OCI-LY1 (cell line): ENCODE results near the gene LRRC31.
A peak's percentile ranks its signal among the peaks of the same experiment; 100 is the strongest.

Experiments used
- H2AFZ ChIP-seq: fragments of 200-600 bp; sonication (generic), shearing (Covaris generic); 2 replicates; pipeline ENCODE4 v1.6.0; 2014; ENCODE audit warnings: antibody characterized with exemption, mild to moderate bottlenecking, low read length
- H3F3A ChIP-seq: fragments of 200-600 bp; sonication (generic), shearing (Covaris generic); 2 replicates; pipeline ENCODE4 v1.6.0; 2014; ENCODE audit warnings: mild to moderate bottlenecking, antibody characterized with exemption, low read length, moderate library complexity; ENCODE audit not compliant: insufficient read depth
- H3K27ac ChIP-seq: fragments of 200-600 bp; sonication (generic); 2 replicates; pipeline ENCODE4 v1.5.1; 2014; ENCODE audit warnings: low read length, mixed run types, mild to moderate bottlenecking, low read depth; ENCODE audit not compliant: poor library complexity, severe bottlenecking
- H3K27me3 ChIP-seq: fragments of 200-600 bp; sonication (generic); 2 replicates; pipeline ENCODE4 v1.6.0; 2014; ENCODE audit warnings: antibody characterized with exemption, mild to moderate bottlenecking, low read length, moderate library complexity; ENCODE audit not compliant: insufficient read depth
- H3K36me3 ChIP-seq: fragments of 200-600 bp; sonication (generic); 2 replicates; pipeline ENCODE4 v1.6.1; 2014; ENCODE audit warnings: mild to moderate bottlenecking, antibody characterized with exemption, low read length, moderate library complexity, mixed read lengths; ENCODE audit not compliant: insufficient read depth
- H3K4me1 ChIP-seq: fragments of 200-600 bp; sonication (generic); 2 replicates; pipeline ENCODE4 v1.5.1; 2014; ENCODE audit warnings: mild to moderate bottlenecking, low read length, moderate library complexity; ENCODE audit not compliant: insufficient read depth, severe bottlenecking
- H3K4me2 ChIP-seq: fragments of 200-600 bp; sonication (generic), shearing (Covaris generic); 2 replicates; pipeline ENCODE4 v1.6.1; 2014; ENCODE audit warnings: low read length
- H3K4me3 ChIP-seq: fragments of 200-600 bp; sonication (generic); 2 replicates; pipeline ENCODE4 v1.5.1; 2014; ENCODE audit warnings: low read length, low read depth, mild to moderate bottlenecking, mixed read lengths; ENCODE audit not compliant: poor library complexity, severe bottlenecking
- H3K79me2 ChIP-seq: fragments of 200-600 bp; shearing (Covaris generic); 2 replicates; pipeline ENCODE4 v1.6.1; 2016; ENCODE audit warnings: mixed run types, low read length, mixed read lengths; ENCODE audit not compliant: insufficient read depth
- H3K9ac ChIP-seq: fragments of 200-600 bp; sonication (generic), shearing (Covaris generic); 2 replicates; pipeline ENCODE4 v1.6.1; 2014; ENCODE audit warnings: mild to moderate bottlenecking, low read length, mixed read lengths
- H3K9me2 ChIP-seq: fragments of 200-600 bp; sonication (generic), shearing (Covaris generic); 2 replicates; pipeline ENCODE4 v1.6.1; 2014; ENCODE audit warnings: low read depth, mild to moderate bottlenecking, low read length, mixed read lengths
- H3K9me3 ChIP-seq: fragments of 200-600 bp; shearing (Covaris generic); 2 replicates; pipeline ENCODE4 v1.6.1; 2014; ENCODE audit warnings: low read length, mixed read lengths
- H4K20me1 ChIP-seq: fragments of 200-600 bp; sonication (generic), shearing (Covaris generic); 2 replicates; pipeline ENCODE4 v1.6.0; 2016; ENCODE audit warnings: mild to moderate bottlenecking, low read length; ENCODE audit not compliant: insufficient read depth
- EZH2 ChIP-seq: fragments of 200-600 bp; sonication (generic), shearing (Covaris generic); IDR thresholded peaks from 2 replicates; pipeline ENCODE4 v1.8.0; 2017; ENCODE audit warnings: borderline replicate concordance, mixed run types, mild to moderate bottlenecking, antibody characterized with exemption, low read length, moderate library complexity, mixed read lengths
- TF ChIP-seq, protein P1 (sequence below): fragments of 200-600 bp; sonication (generic), shearing (Covaris generic); IDR thresholded peaks from 2 replicates; pipeline ENCODE4 v1.5.1; 2017; ENCODE audit warnings: mild to moderate bottlenecking, antibody characterized with exemption, low read length, moderate library complexity, mixed read lengths

The LRRC31 gene

DNA sequence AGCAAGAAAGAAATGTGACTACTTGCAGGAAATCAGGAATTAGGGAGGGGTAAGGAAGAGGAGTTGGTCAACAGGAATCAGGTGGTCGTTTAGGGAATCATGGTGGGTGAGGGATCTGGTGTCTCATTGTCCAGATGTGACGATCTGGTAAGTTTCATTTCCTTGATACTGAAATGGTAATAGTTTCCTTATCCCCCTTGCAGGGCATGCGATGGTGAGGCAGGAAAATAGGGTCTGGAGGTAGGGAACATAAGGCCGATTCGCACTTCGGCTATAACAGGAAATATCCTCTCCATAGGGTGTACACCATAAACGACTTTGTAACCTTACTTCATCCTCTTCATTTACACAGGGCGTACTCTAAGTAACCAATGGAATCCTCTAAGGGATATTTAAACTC lies 56.5 kb downstream of the LRRC31 start:
- Histone ChIP-seq H3K4me2 (peak overlapping the region; percentile 97), H3K36me3 (no peaks in the 10 kb centered on the region; the same call in 1 of the 2 replicates), H3K79me2 (no peaks in the 10 kb centered on the region), H3K4me3 (peak overlapping the region; percentile 65), H3K9ac (peak overlapping the region; percentile 57), H3K9me2 (no peaks in the 10 kb centered on the region), H3K27ac (no peak overlapping the region), H2AFZ (peak overlapping the region; percentile 76; the same call in 1 of the 2 replicates), H3K27me3 (peaks cover 6% of the 10 kb centered on the region; the same call in 1 of the 2 replicates), H3F3A (0 out of 2 replicates have a peak, but pooled peaks cover 6% of the 10 kb centered on the region), H4K20me1 (no peaks in the 10 kb centered on the region), H3K9me3 (peaks cover 8% of the 10 kb centered on the region), H3K4me1 (peaks cover 37% of the 10 kb centered on the region)
- TF ChIP-seq, protein P1, sequence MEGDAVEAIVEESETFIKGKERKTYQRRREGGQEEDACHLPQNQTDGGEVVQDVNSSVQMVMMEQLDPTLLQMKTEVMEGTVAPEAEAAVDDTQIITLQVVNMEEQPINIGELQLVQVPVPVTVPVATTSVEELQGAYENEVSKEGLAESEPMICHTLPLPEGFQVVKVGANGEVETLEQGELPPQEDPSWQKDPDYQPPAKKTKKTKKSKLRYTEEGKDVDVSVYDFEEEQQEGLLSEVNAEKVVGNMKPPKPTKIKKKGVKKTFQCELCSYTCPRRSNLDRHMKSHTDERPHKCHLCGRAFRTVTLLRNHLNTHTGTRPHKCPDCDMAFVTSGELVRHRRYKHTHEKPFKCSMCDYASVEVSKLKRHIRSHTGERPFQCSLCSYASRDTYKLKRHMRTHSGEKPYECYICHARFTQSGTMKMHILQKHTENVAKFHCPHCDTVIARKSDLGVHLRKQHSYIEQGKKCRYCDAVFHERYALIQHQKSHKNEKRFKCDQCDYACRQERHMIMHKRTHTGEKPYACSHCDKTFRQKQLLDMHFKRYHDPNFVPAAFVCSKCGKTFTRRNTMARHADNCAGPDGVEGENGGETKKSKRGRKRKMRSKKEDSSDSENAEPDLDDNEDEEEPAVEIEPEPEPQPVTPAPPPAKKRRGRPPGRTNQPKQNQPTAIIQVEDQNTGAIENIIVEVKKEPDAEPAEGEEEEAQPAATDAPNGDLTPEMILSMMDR, result no peak
- no peak for TF ChIP-seq EZH2

DNA sequence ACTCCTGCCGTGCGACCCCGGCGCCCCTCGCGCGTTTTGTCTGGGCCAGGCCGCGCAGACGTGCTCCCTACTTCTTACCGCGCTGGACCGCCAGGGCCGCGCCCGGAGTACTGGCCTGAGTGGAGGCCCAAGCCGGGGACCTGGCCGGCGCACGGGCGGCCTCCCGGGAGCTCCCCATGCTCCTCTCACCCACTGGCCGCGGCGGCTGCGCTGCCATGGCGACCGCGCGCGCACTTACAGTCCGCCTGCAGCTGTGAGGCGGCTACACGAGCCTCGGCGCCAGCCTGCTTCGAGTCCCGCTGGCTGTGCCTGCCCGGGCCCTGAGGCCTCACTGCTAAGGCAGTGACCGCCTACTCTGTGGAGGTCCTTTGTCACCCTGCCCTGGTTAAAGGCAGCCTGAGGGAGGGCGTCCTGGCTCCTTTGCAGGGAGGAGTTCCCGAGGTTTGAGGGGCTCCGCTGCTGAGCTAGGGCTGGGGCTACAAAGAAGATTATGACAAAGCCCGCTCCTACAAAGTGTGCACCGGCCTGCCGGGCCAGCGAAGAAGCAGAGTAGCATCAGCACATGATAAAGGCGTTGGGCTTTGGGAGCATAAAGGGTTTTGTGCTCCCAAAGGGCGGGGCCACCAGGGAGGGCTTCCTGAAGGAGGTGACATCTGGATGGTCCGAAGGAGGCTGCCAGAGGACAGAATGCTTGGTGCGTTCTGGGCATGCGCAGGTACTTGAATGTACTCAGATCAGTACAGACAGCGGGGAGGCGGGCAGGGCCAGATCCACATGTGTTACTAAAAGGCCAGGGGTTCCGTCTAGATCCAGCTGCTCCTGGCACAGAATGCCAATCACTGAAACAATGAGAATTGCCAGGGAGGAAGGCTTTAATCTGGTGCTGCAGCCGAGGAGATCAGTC lies 57.2 kb downstream of the LRRC31 start, which contains the start of the genes LRRC34 and LRRIQ4:
TSS of gene LRRC34 (minus strand) at position 573 of the 904 bp plus-strand sequence. CDS start at position 217, 356 bp downstream.
TSS of gene LRRIQ4 (plus strand) at position 539 of the 904 bp plus-strand sequence. CDS start 9,052 bp downstream, outside the sequence.
- H3K9me2 ChIP-seq, result no peaks in the 10 kb centered on the region
- peaks cover 6% of the 10 kb centered on the region; the same call in 1 of the 2 replicates for H3K27me3 ChIP-seq
- peak within 1 kb of the TSS; percentile 65 for H3K4me3 ChIP-seq
- no peaks in the 10 kb centered on the region for H4K20me1 ChIP-seq
- peak within 1 kb of the TSS; percentile 76 for H2AFZ ChIP-seq
- peak within 1 kb of the TSS; percentile 57 for H3K9ac ChIP-seq
- peaks cover 37% of the 10 kb centered on the region for H3K4me1 ChIP-seq
- peak within 1 kb of the TSS; percentile 97 for H3K4me2 ChIP-seq
- peaks cover 8% of the 10 kb centered on the region for H3K9me3 ChIP-seq
- TF ChIP-seq, protein P1, result no peak
- TF ChIP-seq EZH2, result no peak
- H3K27ac ChIP-seq, result no peak within 1 kb of the TSS
- H3K79me2 ChIP-seq, result no peaks in the 10 kb centered on the region
- no peaks in the 10 kb centered on the region; the same call in 1 of the 2 replicates for H3K36me3 ChIP-seq
- H3F3A ChIP-seq, result 0 out of 2 replicates have a peak, but pooled peaks cover 6% of the 10 kb centered on the region

DNA sequence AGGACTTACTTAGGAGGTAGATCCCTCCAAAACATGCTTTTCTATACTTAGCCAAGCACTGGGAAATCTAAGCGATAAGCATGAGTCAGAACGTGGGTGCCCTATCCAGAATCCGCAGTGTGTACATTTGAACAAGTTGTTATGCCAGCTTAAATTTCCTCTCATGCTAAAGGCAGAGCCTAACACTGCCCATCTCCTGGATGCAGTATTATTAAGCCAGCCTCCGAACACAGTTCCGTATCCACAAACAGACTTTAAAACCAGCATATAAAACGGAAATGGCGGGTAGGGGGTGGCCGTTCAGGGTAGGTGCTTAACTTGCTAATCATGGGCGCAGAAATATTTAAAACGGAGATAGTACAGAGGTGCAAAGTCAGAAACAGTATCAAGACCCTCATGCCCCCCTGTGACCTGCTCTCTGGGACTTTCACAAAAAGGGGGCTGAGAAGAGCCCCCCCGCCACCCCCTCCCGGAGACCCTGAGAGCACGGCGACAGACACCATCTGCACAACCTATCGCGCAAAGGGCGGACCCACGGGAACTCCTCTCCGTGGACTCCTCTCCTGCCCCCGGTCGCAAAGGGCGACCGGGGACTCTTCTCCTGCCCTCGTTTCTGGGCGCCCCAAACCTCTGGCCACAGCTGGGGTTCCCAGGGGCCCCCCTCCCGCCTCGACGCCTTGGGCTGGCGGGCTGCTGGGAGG lies 58.0 kb downstream of the LRRC31 start:
- no peak for TF ChIP-seq EZH2
- TF ChIP-seq, protein P1, result no peak
- Histone ChIP-seq H3K4me1 (peaks cover 37% of the 10 kb centered on the region), H3K9ac (peak overlapping the region; percentile 57), H3K4me3 (peak overlapping the region; percentile 65), H2AFZ (peak overlapping the region; percentile 57), H3K36me3 (no peaks in the 10 kb centered on the region; the same call in 1 of the 2 replicates), H3K4me2 (peak overlapping the region; percentile 97), H3K79me2 (no peaks in the 10 kb centered on the region), H3F3A (0 out of 2 replicates have a peak, but pooled peaks cover 6% of the 10 kb centered on the region), H4K20me1 (no peaks in the 10 kb centered on the region), H3K27ac (no peak overlapping the region), H3K27me3 (peaks cover 6% of the 10 kb centered on the region; the same call in 1 of the 2 replicates), H3K9me3 (peaks cover 8% of the 10 kb centered on the region), H3K9me2 (no peaks in the 10 kb centered on the region)
